ENCODE measurements around the gene SNX20.

GRCh38 chr16:50690177-50690576, 9.1 kb upstream of the SNX20 start:
- no peak for TF ChIP-seq CTCF (IDR thresholded peaks at IDR 0.05)
- TF ChIP-seq POLR2A (IDR thresholded peaks at IDR 0.05) = no peak
- no peak for TF ChIP-seq POLR2AphosphoS5 (IDR thresholded peaks at IDR 0.05)

Data from transverse colon (tissue), 4 donors.